ENCODE results near the gene MCM7.
A peak's percentile ranks its signal among the peaks of the same experiment; 100 is the strongest.
"Not testable (repeated sequence)": the region's sequence is repeated elsewhere in the genome, so short reads cannot be mapped to it uniquely, and the experiment has no call there.

Gene MCM7

GRCh38 chr7:100101016-100101862, at the start of gene MCM7, which contains the start of gene AP4M1:
TSS of gene MCM7 (minus strand) at chr7:100101397. CDS start at chr7:100101294, 103 bp downstream.
TSS of gene AP4M1 (plus strand) at chr7:100101643. CDS start at chr7:100101715, 72 bp downstream.
- peak; percentile 99 to 100 (median 100) for DNase-seq

GRCh38 chr7:100148559-100149328, 47.5 kb upstream of the MCM7 start, which contains the start of gene LAMTOR4:
TSS of gene LAMTOR4 (plus strand) at chr7:100148918. CDS start at chr7:100148973, 55 bp downstream.
- DNase-seq: peak; percentile 99 to 100 (median 100)

GRCh38 chr7:100148225-100148558, 47.0 kb upstream of the MCM7 start:
- DNase-seq: no peak

- no peak for DNase-seq
Observed at GRCh38 chr7:100147278-100147677, 46.1 kb upstream of the MCM7 start.

- DNase-seq: not testable (repeated sequence)
Observed at GRCh38 chr7:100146350-100146749, 45.2 kb upstream of the MCM7 start.

GRCh38 chr7:100142461-100142860, 41.3 kb upstream of the MCM7 start:
- no peak for DNase-seq

GRCh38 chr7:100141555-100141949, 40.4 kb upstream of the MCM7 start:
- DNase-seq: no peak

GRCh38 chr7:100137851-100138760, 36.9 kb upstream of the MCM7 start:
- peak in 1 of 3 experiments; percentile 36 for DNase-seq

- DNase-seq: peak; percentile 47 to 72 (median 61)
Observed at GRCh38 chr7:100132697-100133151, 31.5 kb upstream of the MCM7 start.

GRCh38 chr7:100132126-100132525, 30.9 kb upstream of the MCM7 start:
- no peak for DNase-seq

- peak; percentile 69 to 87 (median 80) for DNase-seq
Observed at GRCh38 chr7:100130608-100131453, 29.6 kb upstream of the MCM7 start.

GRCh38 chr7:100130220-100130607, 29.0 kb upstream of the MCM7 start:
- peak in 2 of 3 experiments; percentile 45 to 82 for DNase-seq

GRCh38 chr7:100128637-100128963, 27.4 kb upstream of the MCM7 start:
- DNase-seq: no peak

- peak in 2 of 3 experiments; percentile 42 to 56 for DNase-seq
Observed at GRCh38 chr7:100127866-100128636, 26.9 kb upstream of the MCM7 start.

GRCh38 chr7:100126931-100127865, 26.0 kb upstream of the MCM7 start, which contains the start of gene MBLAC1:
TSS of gene MBLAC1 (plus strand) at chr7:100126967. CDS start at chr7:100127396, 429 bp downstream.
- peak; percentile 95 to 100 (median 98) for DNase-seq

GRCh38 chr7:100126239-100126930, 25.2 kb upstream of the MCM7 start:
- DNase-seq: no peak

GRCh38 chr7:100124301-100125230, 23.4 kb upstream of the MCM7 start:
- DNase-seq: no peak

GRCh38 chr7:100122568-100122967, 21.4 kb upstream of the MCM7 start:
- no peak for DNase-seq

All from NCI-H1417 (cell line).